ENCODE measurements around the gene KREMEN2. TPM values are rescaled to one million over a fixed set of nuclear protein-coding genes. Genes with fewer than 3 reads are reported as not detected.

KREMEN2 gene
- total and polyA plus RNA-seq, 2 donors (not counting 3 experiments of a cell fraction or from before 2014, with no cell fraction given): not detected

- dilution Hi-C loops (cut with MboI; ENCODE audit: extremely low pct_ligation_motif_present, low sequenced_read_pairs) (no loop called here), intact Hi-C loops (cut with micrococcal nuclease) (no loop called here)
- Histone ChIP-seq H3K4me1 (ENCODE audit: control insufficient read depth, extremely low read depth, insufficient read depth, low read length) (peaks cover 10% of the 10 kb centered on the region), H3K4me3 (replicated peaks in 1 of 3; ENCODE audit: insufficient read depth in 1 of 3, low read depth in 1 of 3, low read length in 3 of 3) (no peak overlapping the region), H3K9me1 (replicated peaks; ENCODE audit: control insufficient read depth, extremely low read depth, insufficient read depth, low read length) (no peaks in the 10 kb centered on the region), H3K27me3 (ENCODE audit: control insufficient read depth in 2 of 2, insufficient read depth in 2 of 2, low read length in 2 of 2) (peaks cover 29 to 55% of the 10 kb centered on the region in 2 experiments), H3K4me2 (ENCODE audit: insufficient read depth, low read length) (no peak overlapping the region), H2AFZ (ENCODE audit: low read depth, low read length) (no peak overlapping the region), H3K79me2 (ENCODE audit: control insufficient read depth, insufficient read depth, low read length) (peaks cover 3% of the 10 kb centered on the region), H4K20me1 (replicated peaks; ENCODE audit: control insufficient read depth, extremely low read depth, insufficient read depth, low read length) (no peaks in the 10 kb centered on the region), H3K9me3 (replicated peaks; ENCODE audit: control insufficient read depth, insufficient read depth, low read length) (no peaks in the 10 kb centered on the region), H3K27ac (ENCODE audit: insufficient read depth, low read depth, low read length) (no peak overlapping the region), H3K9ac (replicated peaks; ENCODE audit: extremely low read depth, insufficient read depth, low read length) (no peak overlapping the region), H3K36me3 (ENCODE audit: control insufficient read depth in 2 of 2, extremely low read depth in 1 of 2, insufficient read depth in 2 of 2, low read length in 2 of 2) (no peaks in the 10 kb centered on the region)
- POLR2A ChIA-PET: no interaction called here
- peak; percentile 91 for TF ChIP-seq EZH2 (IDR thresholded peaks at IDR 0.05; ENCODE audit: borderline replicate concordance, low read depth, low read length, severe bottlenecking)
- TF ChIP-seq MYC (IDR thresholded peaks at IDR 0.05; ENCODE audit: low read depth, low read length): no peak
- DNase-seq (ENCODE audit: low read depth, low spot score) (no peak), FAIRE-seq (no peak)
- CTCF ChIA-PET: no interaction called here
- BruUV-seq (replicated peaks): no TSS peak
Measured at GRCh38 chr16:2964475-2965336, 631 bp downstream of the KREMEN2 start.

- H3K9ac ChIP-seq (replicated peaks; ENCODE audit: extremely low read depth, insufficient read depth, low read length): no peak overlapping the region
- H3K4me2 ChIP-seq (ENCODE audit: insufficient read depth, low read length): no peak overlapping the region
- ChIA-PET POLR2A (no interaction called here), CTCF (interaction anchor here (0.7 kb wide), 1 partner anchor 92 kb away, joined by 4 read pairs; no protein-coding TSS in a partner anchor)
- H3K79me2 ChIP-seq (ENCODE audit: control insufficient read depth, insufficient read depth, low read length): peaks cover 12% of the 10 kb centered on the region
- H3K9me3 ChIP-seq (replicated peaks; ENCODE audit: control insufficient read depth, insufficient read depth, low read length): no peaks in the 10 kb centered on the region
- no peak overlapping the region for H2AFZ ChIP-seq (ENCODE audit: low read depth, low read length)
- dilution Hi-C loops (cut with MboI; ENCODE audit: extremely low pct_ligation_motif_present, low sequenced_read_pairs): no loop called here
- no peak for DNase-seq (ENCODE audit: low read depth, low spot score)
- no TSS peak for BruUV-seq (replicated peaks)
- intact Hi-C loops (cut with micrococcal nuclease): no loop called here
- H3K27me3 ChIP-seq (ENCODE audit: control insufficient read depth in 2 of 2, insufficient read depth in 2 of 2, low read length in 2 of 2): peaks cover 29 to 55% of the 10 kb centered on the region in 2 experiments
- no peaks in the 10 kb centered on the region for H3K36me3 ChIP-seq (ENCODE audit: control insufficient read depth in 2 of 2, extremely low read depth in 1 of 2, insufficient read depth in 2 of 2, low read length in 2 of 2)
- H3K4me1 ChIP-seq (ENCODE audit: control insufficient read depth, extremely low read depth, insufficient read depth, low read length): peaks cover 16% of the 10 kb centered on the region
- H3K4me3 ChIP-seq (replicated peaks in 1 of 3; ENCODE audit: insufficient read depth in 1 of 3, low read depth in 1 of 3, low read length in 3 of 3): no peak overlapping the region
- FAIRE-seq: no peak
- no peaks in the 10 kb centered on the region for H4K20me1 ChIP-seq (replicated peaks; ENCODE audit: control insufficient read depth, extremely low read depth, insufficient read depth, low read length)
- H3K27ac ChIP-seq (ENCODE audit: insufficient read depth, low read depth, low read length): no peak overlapping the region
- no peak for TF ChIP-seq POLR2AphosphoS5 (IDR thresholded peaks at IDR 0.05; ENCODE audit: insufficient read depth, low read depth, low read length)
- TF ChIP-seq GATA2 (IDR thresholded peaks at IDR 0.05; ENCODE audit: insufficient read depth, insufficient read length, low read depth, low read length): no peak
- TF ChIP-seq CTCF (IDR thresholded peaks at IDR 0.05; ENCODE audit: extremely low read depth in 1 of 2, insufficient read depth in 1 of 2, low read depth in 1 of 2, low read length in 2 of 2): no peak
- no peak for TF ChIP-seq MAX (IDR thresholded peaks at IDR 0.05; ENCODE audit: insufficient read depth, insufficient read length)
- TF ChIP-seq POLR2A (IDR thresholded peaks at IDR 0.05; ENCODE audit: low read depth, low read length): no peak
- TF ChIP-seq JUN (IDR thresholded peaks at IDR 0.05; ENCODE audit: borderline replicate concordance, insufficient read depth, insufficient read length, low read depth): no peak
- TF ChIP-seq MYC (IDR thresholded peaks at IDR 0.05; ENCODE audit: low read depth, low read length): no peak
- no peak for TF ChIP-seq EZH2 (IDR thresholded peaks at IDR 0.05; ENCODE audit: borderline replicate concordance, low read depth, low read length, severe bottlenecking)
- no peak for TF ChIP-seq FOS (IDR thresholded peaks at IDR 0.05; ENCODE audit: borderline replicate concordance, insufficient read depth, low read length)
- H3K9me1 ChIP-seq (replicated peaks; ENCODE audit: control insufficient read depth, extremely low read depth, insufficient read depth, low read length): no peaks in the 10 kb centered on the region
Measured at GRCh38 chr16:2966043-2966807, 2.1 kb downstream of the KREMEN2 start.

All from endothelial cell of umbilical vein (primary cell).